GM12878 (cell line): ENCODE results near the gene KIRREL1. TPM values are rescaled to one million over a fixed set of nuclear protein-coding genes. Genes with fewer than 3 reads are reported as not detected.

ENCODE experiments used
- ATAC-seq: fragments of 200-7000 bp; cut with Tn5 transposase; 3 replicates; pipeline ENCODE4 v1.9.1; 2020; ENCODE audit warnings: mild to moderate bottlenecking, moderate library complexity
- BruUV-seq: library from RNA; stranded (reverse); fragments of 400-500 nt; replicated peaks from 2 replicates; lab custom pipeline; 2021; lab: Mats Ljungman, UMichigan
- CTCF ChIA-PET: fragments of 300-600 bp; sonication (Branson Sonifier 250); formaldehyde crosslinking; extraction: SDS; loops from one replicate; lab custom pipeline; 2021; ENCODE audit warnings: inconsistent platforms; lab: Yijun Ruan, JAX
- POLR2A ChIA-PET: fragments of 350-600 bp; formaldehyde crosslinking; extraction: SDS; loops from one replicate; lab custom pipeline; 2021; ENCODE audit warnings: inconsistent platforms; lab: Charles Lee
- RAD21 ChIA-PET: fragments of 300-600 bp; sonication (Branson Sonifier 250); formaldehyde crosslinking; loops from one replicate; lab custom pipeline; 2023; ENCODE audit warnings: antibody characterized with exemption; ENCODE audit not compliant: unreplicated experiment; lab: Charles Lee
- SMC1A ChIA-PET: fragments of 300-600 bp; sonication (Branson Sonifier 250); formaldehyde crosslinking; loops from one replicate; lab custom pipeline; 2023; ENCODE audit not compliant: unreplicated experiment, uncharacterized antibody; lab: Charles Lee
- DNase-seq: peaks from one replicate; pipeline ENCODE4 v3.0.0-alpha.2; 2011; ENCODE audit warnings: low read depth, low spot score
- FAIRE-seq: peaks from 3 replicates; lab custom pipeline; 2011; peaks lifted over from hg19 to GRCh38; lab: Jason Lieb, UNC
- H2AFZ ChIP-seq: 2 replicates; pipeline ENCODE4 v1.6.0; 2011; ENCODE audit warnings: low read depth, low read length, control low read depth; ENCODE audit not compliant: control insufficient read depth
- H3K27ac ChIP-seq: 2 replicates; pipeline ENCODE4 v1.5.1; 2011; ENCODE audit warnings: control low read depth; ENCODE audit not compliant: control insufficient read depth, insufficient read depth
- H3K27me3 ChIP-seq, 2 experiments: replicated peaks in 1 of 2; 2 replicates each; pipeline versions ENCODE4 v1.6.0 to v1.6.1; 2011; ENCODE audit warnings: low read length in 1 of 2; ENCODE audit not compliant: control insufficient read depth in 2 of 2, insufficient read depth in 2 of 2
- H3K36me3 ChIP-seq, 2 experiments: 2 replicates each; pipeline ENCODE4 v1.5.1; 2011; ENCODE audit warnings: low read length in 1 of 2; ENCODE audit not compliant: control insufficient read depth in 2 of 2, insufficient read depth in 2 of 2
- H3K4me1 ChIP-seq: 2 replicates; pipeline ENCODE4 v1.6.1; 2011; ENCODE audit warnings: mild to moderate bottlenecking, low read length, moderate library complexity, mixed read lengths; ENCODE audit not compliant: control insufficient read depth, insufficient read depth
- H3K4me2 ChIP-seq: 2 replicates; pipeline ENCODE4 v1.6.0; 2011; ENCODE audit warnings: control low read depth; ENCODE audit not compliant: control insufficient read depth, insufficient read depth
- H3K4me3 ChIP-seq: fragments of 200-600 bp; sonication (generic); 2 replicates; pipeline ENCODE4 v1.5.1; 2016
- H3K79me2 ChIP-seq: 2 replicates; pipeline ENCODE4 v1.6.0; 2011; ENCODE audit warnings: low read length; ENCODE audit not compliant: control insufficient read depth, insufficient read depth
- H3K9ac ChIP-seq: 2 replicates; pipeline ENCODE4 v1.8.0; 2011; ENCODE audit warnings: low read length, control low read depth, mixed read lengths; ENCODE audit not compliant: control insufficient read depth, insufficient read depth
- H3K9me3 ChIP-seq: replicated peaks from 3 replicates; pipeline ENCODE4 v1.5.1; 2011; ENCODE audit warnings: mild to moderate bottlenecking, low read length; ENCODE audit not compliant: control insufficient read depth, insufficient read depth
- H4K20me1 ChIP-seq: 2 replicates; pipeline ENCODE4 v1.6.0; 2011; ENCODE audit not compliant: control insufficient read depth, insufficient read depth
- BRCA1 ChIP-seq: IDR thresholded peaks from 2 replicates; pipeline ENCODE4 v1.6.1; 2011; ENCODE audit warnings: low read depth, low read length, improper control_type of control experiment
- EGR1 ChIP-seq, 2 experiments: IDR thresholded peaks; 1 replicate in 1 of 2; 2 replicates in 1 of 2; pipeline ENCODE4 v1.6.1; 2011 to 2012; ENCODE audit warnings: low read depth in 2 of 2, low read length in 2 of 2, borderline replicate concordance in 1 of 2, mild to moderate bottlenecking in 1 of 2, moderate library complexity in 1 of 2
- ESRRA ChIP-seq: IDR thresholded peaks from 2 replicates; pipeline ENCODE4 v1.6.1; 2012; ENCODE audit warnings: mild to moderate bottlenecking, low read length, improper control_type of control experiment
- EZH2 ChIP-seq: IDR thresholded peaks from 2 replicates; pipeline ENCODE4 v1.6.1; 2012; ENCODE audit warnings: low read depth, mild to moderate bottlenecking, control low read depth, inconsistent platforms, low read length, borderline replicate concordance; ENCODE audit not compliant: control insufficient read depth
- FOXM1 ChIP-seq: IDR thresholded peaks from 2 replicates; pipeline ENCODE4 v1.6.1; 2012; ENCODE audit warnings: low read depth, mild to moderate bottlenecking, inconsistent platforms, low read length, moderate library complexity
- GATAD2B ChIP-seq: fragments of 450-650 bp; conservative IDR thresholded peaks from 2 replicates; pipeline ENCODE4 v1.6.1; 2017; ENCODE audit warnings: low read depth, mild to moderate bottlenecking, moderate library complexity
- IKZF1 ChIP-seq: fragments of 450-650 bp; conservative IDR thresholded peaks from 2 replicates; pipeline ENCODE4 v1.6.1; 2017; ENCODE audit warnings: antibody characterized with exemption, mild to moderate bottlenecking
- MTA2 ChIP-seq: fragments of 450-650 bp; IDR thresholded peaks from 2 replicates; pipeline ENCODE4 v1.6.1; 2016; ENCODE audit warnings: low read depth, mild to moderate bottlenecking, moderate library complexity
- NFIC ChIP-seq: IDR thresholded peaks from 2 replicates; pipeline ENCODE4 v1.6.1; 2012; ENCODE audit warnings: low read depth, mild to moderate bottlenecking, inconsistent platforms, low read length, moderate library complexity
- PBX3 ChIP-seq: IDR thresholded peaks from 2 replicates; pipeline ENCODE4 v1.6.1; 2011; ENCODE audit warnings: mild to moderate bottlenecking, low read depth, low read length, moderate library complexity; ENCODE audit not compliant: insufficient replicate concordance
- POLR2AphosphoS2 ChIP-seq: IDR thresholded peaks from 2 replicates; pipeline ENCODE4 v1.6.1; 2011; ENCODE audit warnings: low read depth, mild to moderate bottlenecking, low read length, improper control_type of control experiment, moderate library complexity
- SMAD5 ChIP-seq: IDR thresholded peaks from 2 replicates; pipeline ENCODE4 v1.6.1; 2016; ENCODE audit warnings: antibody characterized with exemption, low read depth
- SP1 ChIP-seq: IDR thresholded peaks from one replicate; pipeline ENCODE4 v1.6.1; 2011; ENCODE audit warnings: low read depth, low read length
- WGBS: methylation state at CpG from one replicate; pipeline ENCODE4 v1.1.6; 2016; ENCODE audit warnings: low lambda C conversion rate; ENCODE audit not compliant: insufficient replicate concordance, insufficient coverage; ENCODE audit errors: missing lambda C conversion rate; 5-methylcytosine and 5-hydroxymethylcytosine counted together
- in situ Hi-C: fragments of 300-500 bp; cut with MboI; formaldehyde crosslinking; loops from 9 replicates; pipeline ENCODE4 v1.14.3; 2018; ENCODE audit warnings: mixed read lengths
- intact Hi-C: fragments of 100-400 bp; cut with micrococcal nuclease; formaldehyde crosslinking; loops from one replicate; pipeline ENCODE4 v1.14.2; 2022; ENCODE audit not compliant: unreplicated experiment
- polyA plus RNA-seq, 11 experiments: library from polyadenylated mRNA; depleted of rRNA in 4 of 11; unstranded in 6 of 11; stranded (reverse) in 5 of 11; fragments of >200 nt; fragmentation: Nextera tagmentation in 4 of 11; fragmentation: Illumina TruSeq in 1 of 11; extraction: Ambion mirVana in 4 of 11; extraction: Trizol in 1 of 11; gene quantifications; 1 replicate in 1 of 11; 2 replicates in 10 of 11; pipeline versions ENCODE4 v1.2.1 to v1.2.3, GENCODE V29; 2011 to 2016; ENCODE audit warnings: inconsistent platforms in 2 of 11, missing spikeins in 2 of 11, low read depth in 1 of 11
- total RNA-seq, 4 experiments: library from RNA; depleted of rRNA in 3 of 4; stranded (reverse); fragments of >200 nt in 3 of 4; fragmentation: Illumina TruSeq in 1 of 4; extraction: Trizol in 1 of 4; gene quantifications; 2 replicates each; pipeline versions ENCODE4 v1.2.1 to v1.2.3, GENCODE V29; 2013 to 2021

The KIRREL1 gene
- total and polyA plus RNA-seq, 10 of the 15 experiments (the other 5 are each of a cell fraction or from before 2014, with no cell fraction given), result 0.15 TPM; not detected in 9

GRCh38 chr1:158147401-158147800 lies 154.0 kb downstream of the KIRREL1 start:
- ChIA-PET RAD21 (no interaction called here), SMC1A (interaction anchor here (0.9 kb wide), 1 partner anchor 23 kb away, joined by 3 read pairs; no protein-coding TSS in a partner anchor), CTCF (no interaction called here), POLR2A (no interaction called here)
- no peaks in the 10 kb centered on the region; the same call in 2 of the 3 replicates for H3K9me3 ChIP-seq
- H3K4me3 ChIP-seq, result no peak overlapping the region
- no peak overlapping the region for H3K9ac ChIP-seq
- peaks cover 5% of the 10 kb centered on the region; the same call in 1 of the 2 replicates for H3K4me1 ChIP-seq
- no TSS peak for BruUV-seq
- H3K27me3 ChIP-seq, result no peaks in the 10 kb centered on the region
- FAIRE-seq (no peak), DNase-seq (no peak), ATAC-seq (no peak)
- intact Hi-C loops, result no loop called here
- no peak overlapping the region for H3K4me2 ChIP-seq
- in situ Hi-C loops, result no loop called here
- no peaks in the 10 kb centered on the region for H4K20me1 ChIP-seq
- no peak for TF ChIP-seq EGR1 (IDR thresholded peaks at IDR 0.05; ENCODE audit: borderline replicate concordance in 1 of 2, low read depth in 2 of 2, low read length in 2 of 2)
- TF ChIP-seq SP1, result no peak
- TF ChIP-seq SMAD5, result no peak
- no peak for TF ChIP-seq IKZF1
- no peak for TF ChIP-seq GATAD2B
- no peaks in the 10 kb centered on the region for H3K79me2 ChIP-seq
- H3K27ac ChIP-seq, result no peak overlapping the region
- H2AFZ ChIP-seq, result no peak overlapping the region
- no peaks in the 10 kb centered on the region for H3K36me3 ChIP-seq
- WGBS, result 55% methylated on average over 2 of the region's 2 CpGs

GRCh38 chr1:158147869-158148268 lies 154.4 kb downstream of the KIRREL1 start:
- POLR2A ChIA-PET, result no interaction called here
- Histone ChIP-seq H3K9ac (no peak overlapping the region), H3K79me2 (no peaks in the 10 kb centered on the region), H2AFZ (no peak overlapping the region), H3K4me1 (peaks cover 5% of the 10 kb centered on the region; the same call in 1 of the 2 replicates), H3K4me2 (no peak overlapping the region), H3K4me3 (no peak overlapping the region), H3K27me3 (no peaks in the 10 kb centered on the region), H3K27ac (no peak overlapping the region), H3K36me3 (no peaks in the 10 kb centered on the region), H3K9me3 (no peaks in the 10 kb centered on the region; the same call in 2 of the 3 replicates), H4K20me1 (no peaks in the 10 kb centered on the region)
- no peak for TF ChIP-seq POLR2AphosphoS2
- no peak for TF ChIP-seq NFIC
- TF ChIP-seq PBX3, result no peak
- no peak for TF ChIP-seq BRCA1
- TF ChIP-seq FOXM1, result no peak
- no peak for TF ChIP-seq MTA2
- TF ChIP-seq GATAD2B, result no peak
- TF ChIP-seq EZH2, result no peak
- TF ChIP-seq ESRRA, result no peak
- in situ Hi-C loops (no loop called here), intact Hi-C loops (no loop called here)
- RAD21 ChIA-PET, result no interaction called here
- CTCF ChIA-PET, result no interaction called here
- no TSS peak for BruUV-seq
- DNase-seq (no peak), FAIRE-seq (no peak), ATAC-seq (no peak)
- SMC1A ChIA-PET, result no interaction called here
- 7% methylated on average over 3 of the region's 3 CpGs for WGBS
